ENCODE measurements around the gene SENP7.

SENP7 gene

GRCh38 chr3:101529816-101530685, 17.0 kb upstream of the SENP7 start:
- TF ChIP-seq GATA2 (IDR thresholded peaks at IDR 0.05; ENCODE audit: low read depth, low read length) (no peak), GATA3 (IDR thresholded peaks at IDR 0.05; ENCODE audit: low read depth, low read length) (no peak)

GRCh38 chr3:101527906-101528305, 14.9 kb upstream of the SENP7 start:
- TF ChIP-seq GATA3 (IDR thresholded peaks at IDR 0.05; ENCODE audit: low read depth, low read length), result no peak

- TF ChIP-seq GATA3 (IDR thresholded peaks at IDR 0.05; ENCODE audit: low read depth, low read length) (no peak), GATA2 (IDR thresholded peaks at IDR 0.05; ENCODE audit: low read depth, low read length) (no peak)
Measured at GRCh38 chr3:101527441-101527840, 14.4 kb upstream of the SENP7 start.

GRCh38 chr3:101521211-101521701, 8.2 kb upstream of the SENP7 start:
- no peak for TF ChIP-seq GATA2 (IDR thresholded peaks at IDR 0.05; ENCODE audit: low read depth, low read length)
- TF ChIP-seq GATA3 (IDR thresholded peaks at IDR 0.05; ENCODE audit: low read depth, low read length), result no peak

GRCh38 chr3:101519685-101520365, 6.8 kb upstream of the SENP7 start:
- TF ChIP-seq GATA2 (IDR thresholded peaks at IDR 0.05; ENCODE audit: low read depth, low read length), result no peak
- no peak for TF ChIP-seq GATA3 (IDR thresholded peaks at IDR 0.05; ENCODE audit: low read depth, low read length)

GRCh38 chr3:101518421-101518871, 5.4 kb upstream of the SENP7 start:
- TF ChIP-seq GATA3 (IDR thresholded peaks at IDR 0.05; ENCODE audit: low read depth, low read length), result no peak
- no peak for TF ChIP-seq GATA2 (IDR thresholded peaks at IDR 0.05; ENCODE audit: low read depth, low read length)

- no peak for TF ChIP-seq GATA3 (IDR thresholded peaks at IDR 0.05; ENCODE audit: low read depth, low read length)
- TF ChIP-seq GATA2 (IDR thresholded peaks at IDR 0.05; ENCODE audit: low read depth, low read length), result no peak
Measured at GRCh38 chr3:101513419-101513986, 491 bp upstream of the SENP7 start.

- TF ChIP-seq GATA3 (IDR thresholded peaks at IDR 0.05; ENCODE audit: low read depth, low read length), result no peak
- TF ChIP-seq GATA2 (IDR thresholded peaks at IDR 0.05; ENCODE audit: low read depth, low read length), result no peak
Measured at GRCh38 chr3:101512396-101512645, 691 bp downstream of the SENP7 start.

- TF ChIP-seq GATA3 (IDR thresholded peaks at IDR 0.05; ENCODE audit: low read depth, low read length) (no peak), GATA2 (IDR thresholded peaks at IDR 0.05; ENCODE audit: low read depth, low read length) (no peak)
Measured at GRCh38 chr3:101509811-101510210, 3.2 kb downstream of the SENP7 start.

- no peak for TF ChIP-seq GATA2 (IDR thresholded peaks at IDR 0.05; ENCODE audit: low read depth, low read length)
- no peak for TF ChIP-seq GATA3 (IDR thresholded peaks at IDR 0.05; ENCODE audit: low read depth, low read length)
Measured at GRCh38 chr3:101509281-101509680, 3.7 kb downstream of the SENP7 start.

GRCh38 chr3:101501783-101502182, 11.2 kb downstream of the SENP7 start:
- TF ChIP-seq GATA2 (IDR thresholded peaks at IDR 0.05; ENCODE audit: low read depth, low read length) (no peak), GATA3 (IDR thresholded peaks at IDR 0.05; ENCODE audit: low read depth, low read length) (no peak)

GRCh38 chr3:101500208-101500607, 12.8 kb downstream of the SENP7 start:
- TF ChIP-seq GATA2 (IDR thresholded peaks at IDR 0.05; ENCODE audit: low read depth, low read length) (no peak), GATA3 (IDR thresholded peaks at IDR 0.05; ENCODE audit: low read depth, low read length) (no peak)

GRCh38 chr3:101497803-101498202, 15.2 kb downstream of the SENP7 start:
- TF ChIP-seq GATA3 (IDR thresholded peaks at IDR 0.05; ENCODE audit: low read depth, low read length) (no peak), GATA2 (IDR thresholded peaks at IDR 0.05; ENCODE audit: low read depth, low read length) (no peak)

- TF ChIP-seq GATA3 (IDR thresholded peaks at IDR 0.05; ENCODE audit: low read depth, low read length) (no peak), GATA2 (IDR thresholded peaks at IDR 0.05; ENCODE audit: low read depth, low read length) (no peak)
Measured at GRCh38 chr3:101495552-101495951, 17.5 kb downstream of the SENP7 start.

Measured in SH-SY5Y (cell line).